HS-5 (cell line): ENCODE results near the gene ZC3HAV1.
"Not testable (repeated sequence)": the region's sequence is repeated elsewhere in the genome, so short reads cannot be mapped to it uniquely, and the experiment has no call there.

Experiments used
- DNase-seq: peaks from one replicate; pipeline ENCODE4 v3.0.0-alpha.2; 2012; ENCODE audit warnings: low read depth

Gene ZC3HAV1

GRCh38 chr7:139086454-139086853, 23.1 kb downstream of the ZC3HAV1 start:
- DNase-seq: no peak

GRCh38 chr7:139084709-139085108, 24.8 kb downstream of the ZC3HAV1 start:
- no peak for DNase-seq

- no peak for DNase-seq
Observed at GRCh38 chr7:139081584-139081983, 27.9 kb downstream of the ZC3HAV1 start.

- no peak for DNase-seq
Observed at GRCh38 chr7:139080905-139081304, 28.6 kb downstream of the ZC3HAV1 start.

- DNase-seq: no peak
Observed at GRCh38 chr7:139079861-139080260, 29.7 kb downstream of the ZC3HAV1 start.

- DNase-seq: no peak
Observed at GRCh38 chr7:139078911-139079310, 30.6 kb downstream of the ZC3HAV1 start.

GRCh38 chr7:139078399-139078798, 31.1 kb downstream of the ZC3HAV1 start:
- peak; percentile 8 for DNase-seq

GRCh38 chr7:139077706-139078105, 31.8 kb downstream of the ZC3HAV1 start:
- not testable (repeated sequence) for DNase-seq

- DNase-seq: no peak
Observed at GRCh38 chr7:139075871-139076686, 33.4 kb downstream of the ZC3HAV1 start.

GRCh38 chr7:139075031-139075652, 34.4 kb downstream of the ZC3HAV1 start:
- peak; percentile 47 for DNase-seq

- no peak for DNase-seq
Observed at GRCh38 chr7:139072796-139073195, 36.7 kb downstream of the ZC3HAV1 start.

- DNase-seq: no peak
Observed at GRCh38 chr7:139071680-139072079, 37.8 kb downstream of the ZC3HAV1 start.

GRCh38 chr7:139068544-139069399, 40.7 kb downstream of the ZC3HAV1 start:
- no peak for DNase-seq

GRCh38 chr7:139066315-139066714, 43.2 kb downstream of the ZC3HAV1 start:
- no peak for DNase-seq

- DNase-seq: no peak
Observed at GRCh38 chr7:139065323-139065722, 44.2 kb downstream of the ZC3HAV1 start.

- DNase-seq: no peak
Observed at GRCh38 chr7:139061416-139061815, 48.1 kb downstream of the ZC3HAV1 start.

- DNase-seq: no peak
Observed at GRCh38 chr7:139060695-139061237, 48.8 kb downstream of the ZC3HAV1 start.

- no peak for DNase-seq
Observed at GRCh38 chr7:139059905-139060304, 49.6 kb downstream of the ZC3HAV1 start.

- DNase-seq: no peak
Observed at GRCh38 chr7:139058943-139059342, 50.6 kb downstream of the ZC3HAV1 start.

- no peak for DNase-seq
Observed at GRCh38 chr7:139055674-139056073, 53.8 kb downstream of the ZC3HAV1 start.

- not testable (repeated sequence) for DNase-seq
Observed at GRCh38 chr7:139054656-139055055, 54.9 kb downstream of the ZC3HAV1 start.

GRCh38 chr7:139054101-139054500, 55.4 kb downstream of the ZC3HAV1 start:
- no peak for DNase-seq
